ENCODE data around the gene TEN1. TPM values are rescaled to one million over a fixed set of nuclear protein-coding genes. Genes with fewer than 3 reads are reported as not detected.

The TEN1 gene
- total and polyA plus RNA-seq, 9 of the 15 experiments (the other 6 are each of a cell fraction or from before 2014, with no cell fraction given), result 1.3 to 25.7 (median 10.1) TPM

DNA sequence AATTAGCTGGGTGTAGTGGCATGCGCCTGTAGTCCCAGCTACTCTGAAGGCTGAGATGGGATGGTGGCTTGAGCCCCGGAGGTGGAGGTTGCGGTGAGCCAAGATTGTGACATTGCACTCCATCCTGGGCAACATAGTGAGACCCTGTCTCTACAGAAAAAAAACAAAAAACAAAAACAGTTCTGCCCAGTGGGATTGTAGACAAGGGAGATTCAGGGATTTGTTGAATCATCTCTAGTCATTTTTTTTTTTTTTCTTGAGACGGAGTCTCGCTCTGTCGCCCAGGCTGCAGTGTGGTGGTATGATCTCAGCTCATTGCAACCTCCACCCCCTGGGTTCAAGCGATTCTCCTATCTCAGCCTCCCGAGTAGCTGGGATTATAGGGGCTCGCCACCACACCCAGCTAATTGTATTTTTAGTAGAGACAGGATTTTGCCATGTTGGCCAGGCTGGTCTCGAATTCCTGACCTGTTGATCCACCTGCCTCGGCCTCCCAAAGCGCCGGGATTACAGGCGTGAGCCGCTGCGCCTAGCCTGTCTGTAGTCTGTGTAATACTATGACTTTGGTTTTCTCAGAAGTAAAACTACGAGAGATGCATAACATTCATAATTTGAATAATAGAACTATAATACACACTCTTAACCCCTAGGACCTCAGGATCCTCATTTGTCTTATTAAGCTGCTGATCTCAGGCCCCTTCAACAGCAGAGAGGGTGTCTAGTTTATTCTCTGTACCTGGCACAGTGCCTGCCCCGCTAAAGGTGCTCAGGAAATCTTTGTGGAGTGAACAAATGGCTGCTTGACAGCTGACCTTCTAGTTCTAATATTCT is 1.4 kb downstream of the TEN1 start:
- ChIA-PET POLR2A (interaction anchor here (0.6 to 1.5 kb wide), 8 partner anchors 10 to 240 kb away, joined by 3 to 5 read pairs (median 3); no protein-coding TSS in a partner anchor), CTCF (ENCODE audit: low intra/inter-chr PET ratio) (no interaction called here)
- in situ Hi-C loops (cut with MboI), result no loop called here
- H3K4me1 ChIP-seq (replicated peaks in 1 of 2; ENCODE audit: control insufficient read depth in 2 of 2, insufficient read depth in 2 of 2, low read length in 2 of 2), result peaks cover 34 to 43% of the 10 kb centered on the region in 2 experiments
- TSS peak; percentile 41 for BruUV-seq (replicated peaks)
- FAIRE-seq (no peak), DNase-seq (ENCODE audit: extremely low read depth in 1 of 4, low spot score in 3 of 4) (peak in 1 of 4 experiments; percentile 25), ATAC-seq (peak; percentile 6)
- H3K9me1 ChIP-seq (ENCODE audit: control insufficient read depth, insufficient read depth, low read length), result no peaks in the 10 kb centered on the region
- peak overlapping the region; percentile 96 for H3K4me2 ChIP-seq (ENCODE audit: insufficient read depth, low read length)
- peak overlapping the region; percentile 79 to 96 for H3K9ac ChIP-seq (ENCODE audit: insufficient read depth in 1 of 2, low read depth in 2 of 2, low read length in 2 of 2)
- intact Hi-C loops (cut with micrococcal nuclease), result no loop called here
- H4K20me1 ChIP-seq (replicated peaks; ENCODE audit: control insufficient read depth, insufficient read depth, low read length), result no peaks in the 10 kb centered on the region
- H3K27me3 ChIP-seq (ENCODE audit: control insufficient read depth in 2 of 2, insufficient read depth in 2 of 2, low read length in 2 of 2), result no peaks in the 10 kb centered on the region
- H2AFZ ChIP-seq (ENCODE audit: low read depth, low read length), result peak overlapping the region; percentile 95; the same call in 1 of the 2 replicates
- H3K4me3 ChIP-seq, result peak overlapping the region; percentile 67
- H3K27ac ChIP-seq (ENCODE audit: extremely low read depth, low read depth, low read length), result peak overlapping the region; percentile 78
- peaks cover 38% of the 10 kb centered on the region for H3K79me2 ChIP-seq (ENCODE audit: control insufficient read depth, insufficient read depth, low read length)
- H3K36me3 ChIP-seq (ENCODE audit: control insufficient read depth, insufficient read depth, low read length), result peaks cover 3% of the 10 kb centered on the region; the same call in 1 of the 3 replicates
- WGBS (ENCODE audit: insufficient coverage, low coverage, missing lambda C conversion rate), result 35% methylated on average over 18 of the region's 18 CpGs
- no peaks in the 10 kb centered on the region for H3K9me3 ChIP-seq (replicated peaks; ENCODE audit: control insufficient read depth, insufficient read depth, low read depth, low read length)
- TF ChIP-seq SMARCA4 (IDR thresholded peaks at IDR 0.05) (peak; percentile 31; the same call in 1 of the 2 replicates), KDM1A (IDR thresholded peaks at IDR 0.05) (peak in 1 of 2 experiments; percentile 56; a peak in 1 of 4 replicates), ETV1 (tag; conservative IDR thresholded peaks at IDR 0.05; ENCODE audit: low read depth) (no peak), HDAC1 (IDR thresholded peaks at IDR 0.05) (peak in 1 of 2 experiments; percentile 13; a peak in 2 of 4 replicates), BCOR (IDR thresholded peaks at IDR 0.05) (peak; percentile 80), ZNF707 (CRISPR knock-in tag; conservative IDR thresholded peaks at IDR 0.05) (no peak), XRCC4 (IDR thresholded peaks at IDR 0.05; ENCODE audit: extremely low read depth, insufficient read depth, insufficient read length) (no peak), CEBPB (tag; IDR thresholded peaks at IDR 0.05) (peak; percentile 51), RBM25 (IDR thresholded peaks at IDR 0.05; ENCODE audit: low read depth, low read length, severe bottlenecking) (peak; percentile 83), POU5F1 (IDR thresholded peaks at IDR 0.05; ENCODE audit: borderline replicate concordance, low read depth, low read length, partially characterized antibody) (no peak), ZNF239 (CRISPR knock-in tag; IDR thresholded peaks at IDR 0.05) (no peak), PHTF2 (CRISPR knock-in tag; IDR thresholded peaks at IDR 0.05) (no peak), MAFG (tag; conservative IDR thresholded peaks at IDR 0.05) (0 out of 2 replicates have a peak, but pooled peaks have one; percentile 7), EHMT2 (IDR thresholded peaks at IDR 0.05) (no peak)
- TF ChIP-seq, protein P1, sequence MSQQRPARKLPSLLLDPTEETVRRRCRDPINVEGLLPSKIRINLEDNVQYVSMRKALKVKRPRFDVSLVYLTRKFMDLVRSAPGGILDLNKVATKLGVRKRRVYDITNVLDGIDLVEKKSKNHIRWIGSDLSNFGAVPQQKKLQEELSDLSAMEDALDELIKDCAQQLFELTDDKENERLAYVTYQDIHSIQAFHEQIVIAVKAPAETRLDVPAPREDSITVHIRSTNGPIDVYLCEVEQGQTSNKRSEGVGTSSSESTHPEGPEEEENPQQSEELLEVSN (IDR thresholded peaks at IDR 0.05; ENCODE audit: borderline replicate concordance in 1 of 2, extremely low read depth in 1 of 2, insufficient read depth in 1 of 2, insufficient read length in 1 of 2, low read depth in 1 of 2, low read length in 1 of 2, poor library complexity in 1 of 2, severe bottlenecking in 1 of 2), result no peak
- TF ChIP-seq, protein P2, sequence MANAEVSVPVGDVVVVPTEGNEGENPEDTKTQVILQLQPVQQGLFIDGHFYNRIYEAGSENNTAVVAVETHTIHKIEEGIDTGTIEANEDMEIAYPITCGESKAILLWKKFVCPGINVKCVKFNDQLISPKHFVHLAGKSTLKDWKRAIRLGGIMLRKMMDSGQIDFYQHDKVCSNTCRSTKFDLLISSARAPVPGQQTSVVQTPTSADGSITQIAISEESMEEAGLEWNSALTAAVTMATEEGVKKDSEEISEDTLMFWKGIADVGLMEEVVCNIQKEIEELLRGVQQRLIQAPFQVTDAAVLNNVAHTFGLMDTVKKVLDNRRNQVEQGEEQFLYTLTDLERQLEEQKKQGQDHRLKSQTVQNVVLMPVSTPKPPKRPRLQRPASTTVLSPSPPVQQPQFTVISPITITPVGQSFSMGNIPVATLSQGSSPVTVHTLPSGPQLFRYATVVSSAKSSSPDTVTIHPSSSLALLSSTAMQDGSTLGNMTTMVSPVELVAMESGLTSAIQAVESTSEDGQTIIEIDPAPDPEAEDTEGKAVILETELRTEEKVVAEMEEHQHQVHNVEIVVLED (CRISPR knock-in tag; IDR thresholded peaks at IDR 0.05), result no peak
